PC-9 (cell line): ENCODE results near the gene PAM. TPM values are rescaled to one million over a fixed set of nuclear protein-coding genes. Genes with fewer than 3 reads are reported as not detected.

Experiments used
- BruUV-seq: library from RNA; stranded (reverse); fragments of 400-500 nt; replicated peaks from 2 replicates; lab custom pipeline; 2021; lab: Mats Ljungman, UMichigan
- CTCF ChIA-PET: fragments of 300-600 bp; sonication (Branson Sonifier 250); formaldehyde crosslinking; loops from one replicate; lab custom pipeline; 2022; ENCODE audit warnings: antibody characterized with exemption; lab: Charles Lee
- POLR2A ChIA-PET: fragments of 300-600 bp; sonication (Branson Sonifier 250); formaldehyde crosslinking; loops from one replicate; lab custom pipeline; 2022; ENCODE audit warnings: antibody characterized with exemption; ENCODE audit not compliant: unreplicated experiment; lab: Charles Lee
- DNase-seq, 2 experiments: peaks; one replicate each; pipeline versions ENCODE4 v3.0.0 to v3.0.0-alpha.2; 2015 to 2022; ENCODE audit warnings: mixed read lengths in 1 of 2
- H2AFZ ChIP-seq: fragments of 200-600 bp; sonication (generic); 2 replicates; pipeline ENCODE4 v1.8.1; 2017; ENCODE audit warnings: antibody characterized with exemption
- H3F3A ChIP-seq: fragments of 200-600 bp; sonication (generic); 2 replicates; pipeline ENCODE4 v1.8.1; 2017; ENCODE audit warnings: antibody characterized with exemption, mild to moderate bottlenecking, low read depth; ENCODE audit not compliant: insufficient read depth
- H3K27ac ChIP-seq: fragments of 200-600 bp; sonication (generic); 2 replicates; pipeline ENCODE4 v1.6.1; 2016; ENCODE audit warnings: mixed run types
- H3K27me3 ChIP-seq: fragments of 200-600 bp; sonication (generic); 2 replicates; pipeline ENCODE4 v1.6.1; 2016; ENCODE audit warnings: low read depth, mixed run types; ENCODE audit not compliant: insufficient read depth
- H3K36me3 ChIP-seq: fragments of 200-600 bp; sonication (generic); 2 replicates; pipeline ENCODE4 v1.6.1; 2016; ENCODE audit warnings: low read depth, mixed run types
- H3K4me1 ChIP-seq: fragments of 200-600 bp; sonication (generic); replicated peaks from 2 replicates; pipeline ENCODE4 v1.6.1; 2016; ENCODE audit warnings: mixed run types; ENCODE audit not compliant: insufficient read depth
- H3K4me2 ChIP-seq: fragments of 200-600 bp; sonication (generic); 2 replicates; pipeline ENCODE4 v1.6.1; 2017; ENCODE audit warnings: mixed run types
- H3K4me3 ChIP-seq: fragments of 200-600 bp; sonication (generic); 2 replicates; pipeline ENCODE4 v1.6.1; 2016; ENCODE audit warnings: mixed run types
- H3K79me2 ChIP-seq: fragments of 200-600 bp; sonication (generic); 2 replicates; pipeline ENCODE4 v1.6.1; 2017; ENCODE audit warnings: low read depth, mixed run types
- H3K9me2 ChIP-seq: fragments of 200-600 bp; sonication (generic); 2 replicates; pipeline ENCODE4 v1.8.1; 2017; ENCODE audit warnings: mild to moderate bottlenecking; ENCODE audit not compliant: insufficient read depth
- H3K9me3 ChIP-seq: fragments of 200-600 bp; sonication (generic); 2 replicates; pipeline ENCODE4 v1.8.1; 2016; ENCODE audit warnings: low read depth; ENCODE audit not compliant: insufficient read depth
- H4K20me1 ChIP-seq: fragments of 200-600 bp; sonication (generic); 2 replicates; pipeline ENCODE4 v1.8.1; 2017; ENCODE audit not compliant: insufficient read depth
- EZH2 ChIP-seq: fragments of 200-600 bp; sonication (generic); IDR thresholded peaks from 2 replicates; pipeline ENCODE4 v1.8.0; 2017; ENCODE audit warnings: antibody characterized with exemption, low read depth
- intact Hi-C: fragments of 100-400 bp; cut with micrococcal nuclease; formaldehyde crosslinking; loops from one replicate; pipeline ENCODE4 v1.10.0; 2022; ENCODE audit not compliant: unreplicated experiment
- total RNA-seq: library from RNA; stranded (reverse); gene quantifications from 2 replicates; pipeline ENCODE4 v1.2.3, GENCODE V29; 2021
- TF ChIP-seq, protein P1 (sequence below): fragments of 200-600 bp; sonication (generic); conservative IDR thresholded peaks from 2 replicates; pipeline ENCODE4 v1.6.1; 2017; ENCODE audit warnings: mixed run types, antibody characterized with exemption, mild to moderate bottlenecking, moderate library complexity

The PAM gene
- total RNA-seq, 1 experiment from 2014 or later: 88.4 TPM

DNA sequence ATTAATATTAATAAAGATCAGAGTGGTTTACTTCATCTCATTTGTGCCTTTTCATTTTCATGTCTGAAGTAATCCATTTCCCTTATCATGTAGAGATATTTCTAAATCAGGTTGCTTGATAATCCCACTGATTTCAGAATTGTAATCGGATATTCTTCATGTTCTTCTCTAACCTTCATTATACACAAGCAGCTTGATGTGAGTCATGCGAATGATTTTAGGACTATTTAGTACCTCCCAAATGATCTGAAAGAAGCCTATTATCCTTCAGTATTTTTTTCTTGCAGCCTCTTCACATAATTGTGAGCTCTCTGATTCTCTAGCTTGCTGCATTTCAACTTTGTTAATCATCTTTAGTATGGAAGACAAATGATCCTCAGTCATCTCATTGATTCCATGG is 182.8 kb downstream of the PAM start:
- Histone ChIP-seq H3K27ac (no peak overlapping the region), H3F3A (no peaks in the 10 kb centered on the region), H3K4me1 (no peaks in the 10 kb centered on the region), H3K9me3 (no peaks in the 10 kb centered on the region), H3K79me2 (no peaks in the 10 kb centered on the region), H3K4me3 (no peak overlapping the region), H3K27me3 (no peaks in the 10 kb centered on the region), H3K9me2 (no peaks in the 10 kb centered on the region), H3K4me2 (no peak overlapping the region), H2AFZ (no peak overlapping the region), H3K36me3 (no peaks in the 10 kb centered on the region), H4K20me1 (no peaks in the 10 kb centered on the region)
- no TSS peak for BruUV-seq
- TF ChIP-seq EZH2: no peak
- TF ChIP-seq, protein P1, sequence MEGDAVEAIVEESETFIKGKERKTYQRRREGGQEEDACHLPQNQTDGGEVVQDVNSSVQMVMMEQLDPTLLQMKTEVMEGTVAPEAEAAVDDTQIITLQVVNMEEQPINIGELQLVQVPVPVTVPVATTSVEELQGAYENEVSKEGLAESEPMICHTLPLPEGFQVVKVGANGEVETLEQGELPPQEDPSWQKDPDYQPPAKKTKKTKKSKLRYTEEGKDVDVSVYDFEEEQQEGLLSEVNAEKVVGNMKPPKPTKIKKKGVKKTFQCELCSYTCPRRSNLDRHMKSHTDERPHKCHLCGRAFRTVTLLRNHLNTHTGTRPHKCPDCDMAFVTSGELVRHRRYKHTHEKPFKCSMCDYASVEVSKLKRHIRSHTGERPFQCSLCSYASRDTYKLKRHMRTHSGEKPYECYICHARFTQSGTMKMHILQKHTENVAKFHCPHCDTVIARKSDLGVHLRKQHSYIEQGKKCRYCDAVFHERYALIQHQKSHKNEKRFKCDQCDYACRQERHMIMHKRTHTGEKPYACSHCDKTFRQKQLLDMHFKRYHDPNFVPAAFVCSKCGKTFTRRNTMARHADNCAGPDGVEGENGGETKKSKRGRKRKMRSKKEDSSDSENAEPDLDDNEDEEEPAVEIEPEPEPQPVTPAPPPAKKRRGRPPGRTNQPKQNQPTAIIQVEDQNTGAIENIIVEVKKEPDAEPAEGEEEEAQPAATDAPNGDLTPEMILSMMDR: no peak
- intact Hi-C loops: no loop called here
- ChIA-PET POLR2A (interaction anchor here (0.6 kb wide), 1 partner anchor 78 kb away, joined by 3 read pairs; no protein-coding TSS in a partner anchor), CTCF (no interaction called here)
- DNase-seq: no peak

DNA sequence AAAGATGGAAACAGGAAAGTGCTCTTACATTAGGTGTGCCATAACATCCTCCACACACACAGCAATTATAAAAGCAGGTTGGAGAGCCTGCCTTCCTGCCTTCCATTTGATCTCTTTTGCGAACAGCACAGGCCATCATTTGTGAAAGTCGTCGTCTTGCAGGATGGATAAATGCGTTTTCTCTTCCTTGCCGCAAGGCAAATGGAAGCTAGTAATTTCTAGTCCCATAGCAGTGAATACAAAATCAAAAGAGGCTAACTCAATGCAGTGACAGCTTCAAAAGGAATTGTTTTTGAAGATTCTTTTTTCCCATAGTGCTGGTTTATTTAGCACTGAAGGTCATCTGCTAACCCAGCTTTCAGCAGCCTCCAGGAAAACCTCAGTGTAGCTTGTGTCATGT is 186.0 kb downstream of the PAM start:
- H3K36me3 ChIP-seq: no peaks in the 10 kb centered on the region
- ChIA-PET POLR2A (no interaction called here), CTCF (interaction anchor here (0.6 kb wide), 1 partner anchor 161 kb away, joined by 3 read pairs; no protein-coding TSS in a partner anchor)
- no peaks in the 10 kb centered on the region for H3K79me2 ChIP-seq
- no peak overlapping the region for H3K4me2 ChIP-seq
- TF ChIP-seq, protein P1: no peak
- no peaks in the 10 kb centered on the region for H3K9me3 ChIP-seq
- H3K27ac ChIP-seq: no peak overlapping the region
- H2AFZ ChIP-seq: no peak overlapping the region
- DNase-seq: no peak
- no peaks in the 10 kb centered on the region for H3K27me3 ChIP-seq
- no peaks in the 10 kb centered on the region for H3F3A ChIP-seq
- no peaks in the 10 kb centered on the region for H3K9me2 ChIP-seq
- no peak overlapping the region for H3K4me3 ChIP-seq
- intact Hi-C loops: no loop called here
- no peaks in the 10 kb centered on the region for H4K20me1 ChIP-seq
- no peaks in the 10 kb centered on the region for H3K4me1 ChIP-seq
- BruUV-seq: no TSS peak

DNA sequence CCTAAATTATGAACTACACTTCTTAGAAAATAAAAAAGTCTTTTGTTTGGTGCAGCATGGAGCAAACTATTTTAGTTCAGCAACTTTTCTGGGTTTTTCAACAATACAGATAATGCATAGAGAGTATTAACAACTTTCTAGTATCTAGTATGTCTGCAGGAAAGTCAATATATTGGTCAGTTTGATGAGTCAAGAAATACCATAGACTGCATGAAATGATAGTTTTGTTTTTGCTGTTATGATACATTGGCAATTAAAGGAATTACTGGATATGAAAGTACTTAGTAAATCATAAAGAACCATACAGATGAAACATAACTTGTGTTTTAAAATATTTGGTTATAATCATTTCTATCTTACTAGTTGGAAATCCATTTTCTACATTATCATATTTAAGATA is 191.3 kb downstream of the PAM start:
- intact Hi-C loops: no loop called here
- CTCF ChIA-PET: no interaction called here
- no TSS peak for BruUV-seq

More for the DNA sequence above, 191.3 kb downstream of the PAM start:
- Histone ChIP-seq H3K27me3 (no peaks in the 10 kb centered on the region), H3K36me3 (no peaks in the 10 kb centered on the region), H3K4me1 (no peaks in the 10 kb centered on the region), H4K20me1 (no peaks in the 10 kb centered on the region), H3K79me2 (no peaks in the 10 kb centered on the region), H3K9me3 (no peaks in the 10 kb centered on the region), H2AFZ (no peak overlapping the region), H3K27ac (no peak overlapping the region), H3K9me2 (no peaks in the 10 kb centered on the region), H3K4me2 (no peak overlapping the region), H3F3A (no peaks in the 10 kb centered on the region), H3K4me3 (no peak overlapping the region)
- DNase-seq: no peak
- POLR2A ChIA-PET: no interaction called here
- TF ChIP-seq, protein P1: no peak
- TF ChIP-seq EZH2: no peak
